ENCODE results near the gene IGSF8.
A peak's percentile ranks its signal among the peaks of the same experiment; 100 is the strongest.

The IGSF8 gene

DNA sequence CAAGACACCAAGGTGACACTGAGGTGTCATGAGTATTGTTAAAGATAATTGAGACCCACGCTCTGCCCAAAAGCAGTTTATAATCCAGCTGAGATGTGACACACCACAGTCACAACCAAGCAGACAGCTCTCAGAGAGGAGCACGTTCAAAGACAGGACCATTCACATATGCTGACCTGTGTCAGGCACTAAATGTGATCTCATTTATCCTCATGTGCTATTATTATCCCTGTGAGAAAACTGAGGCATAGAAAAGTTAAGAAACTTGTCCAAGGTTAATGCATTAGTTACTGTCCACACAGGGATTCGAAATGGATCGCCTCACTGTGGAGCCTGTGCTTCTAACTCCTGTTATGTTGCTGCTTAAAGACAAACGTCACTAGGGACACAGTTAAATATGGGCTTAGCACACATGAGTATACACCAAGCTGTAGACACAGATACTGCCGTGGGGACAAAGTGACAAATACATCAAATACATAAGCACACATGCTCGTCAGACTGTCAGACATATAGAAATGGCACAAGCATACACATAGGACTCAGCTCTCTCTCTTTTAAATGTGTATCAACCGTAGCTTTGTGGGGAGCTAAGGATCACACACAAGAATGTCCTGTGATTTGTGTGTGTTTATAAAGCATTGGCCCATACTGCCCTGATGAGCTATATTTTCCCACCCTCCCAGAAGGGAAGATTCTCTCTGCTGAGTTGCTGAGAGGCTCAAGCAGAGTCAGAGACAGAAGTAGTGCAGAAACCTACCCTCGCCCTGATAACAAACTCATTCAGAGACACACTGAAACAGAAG, 3.5 kb upstream of the IGSF8 start:
- no peak for DNase-seq

DNA sequence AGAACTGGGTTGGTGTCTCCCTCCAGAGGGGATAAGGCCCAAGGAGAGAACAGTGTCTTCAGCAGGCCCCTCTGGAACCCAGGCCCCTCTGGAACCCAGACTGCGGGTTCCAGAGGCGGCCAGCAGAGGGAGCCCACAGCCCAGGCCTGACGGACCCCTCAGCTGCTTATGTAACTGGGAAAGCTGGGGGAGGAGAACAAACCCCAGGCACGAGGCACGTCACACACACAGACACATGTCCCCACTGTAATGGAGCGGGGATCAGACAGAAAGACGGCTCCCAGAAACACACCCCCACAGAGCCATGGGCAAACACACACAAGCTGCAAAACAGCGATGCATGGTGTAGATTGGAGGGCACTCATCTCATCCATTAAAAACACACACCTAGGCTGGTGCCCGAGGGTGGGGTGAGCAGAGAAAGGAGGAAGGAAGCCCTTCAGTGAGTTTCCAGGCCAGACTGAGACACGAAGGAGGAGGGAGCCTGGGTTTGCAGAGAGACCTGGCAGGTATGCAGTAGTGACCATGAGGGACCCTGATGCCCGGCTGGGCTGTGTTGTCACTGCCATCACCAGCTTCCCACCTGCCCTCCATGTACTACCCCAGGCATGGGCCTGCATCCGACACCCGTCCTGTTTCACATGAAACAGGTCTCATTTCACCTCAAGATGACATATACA, 2.8 kb upstream of the IGSF8 start:
- peak; percentile 85 for DNase-seq

DNA sequence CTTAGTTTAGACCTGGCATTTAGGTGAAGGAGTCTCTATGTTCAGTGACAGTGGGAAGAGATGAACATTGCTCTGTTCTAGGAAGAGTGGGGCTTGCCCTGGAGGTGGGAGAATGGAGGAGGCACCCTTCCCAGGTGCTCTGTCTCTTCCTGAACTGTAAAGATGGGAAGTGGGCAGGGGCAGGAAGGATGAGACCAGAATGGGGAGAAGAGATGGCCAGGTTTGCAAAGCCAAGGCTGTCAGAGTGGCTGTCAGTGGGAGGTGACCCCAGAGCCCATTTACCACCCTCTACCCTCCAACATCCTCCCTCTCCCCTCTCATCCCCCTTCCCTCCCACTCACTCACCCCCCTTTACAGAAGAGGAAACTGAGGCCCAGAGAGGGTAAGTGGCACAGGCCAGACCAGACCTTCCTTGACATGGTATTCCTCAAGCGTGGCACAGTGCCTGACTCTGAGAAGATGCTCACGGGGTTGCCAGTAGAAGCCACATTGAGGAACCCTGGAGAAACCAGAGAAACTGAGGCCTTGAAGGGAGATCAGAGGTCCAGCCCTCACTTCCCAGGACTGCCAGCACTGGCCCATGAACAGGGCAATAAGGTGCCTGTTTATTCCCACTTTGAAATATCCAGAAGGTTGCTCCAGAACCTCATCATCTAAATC, 1.4 kb upstream of the IGSF8 start:
- DNase-seq: no peak

DNA sequence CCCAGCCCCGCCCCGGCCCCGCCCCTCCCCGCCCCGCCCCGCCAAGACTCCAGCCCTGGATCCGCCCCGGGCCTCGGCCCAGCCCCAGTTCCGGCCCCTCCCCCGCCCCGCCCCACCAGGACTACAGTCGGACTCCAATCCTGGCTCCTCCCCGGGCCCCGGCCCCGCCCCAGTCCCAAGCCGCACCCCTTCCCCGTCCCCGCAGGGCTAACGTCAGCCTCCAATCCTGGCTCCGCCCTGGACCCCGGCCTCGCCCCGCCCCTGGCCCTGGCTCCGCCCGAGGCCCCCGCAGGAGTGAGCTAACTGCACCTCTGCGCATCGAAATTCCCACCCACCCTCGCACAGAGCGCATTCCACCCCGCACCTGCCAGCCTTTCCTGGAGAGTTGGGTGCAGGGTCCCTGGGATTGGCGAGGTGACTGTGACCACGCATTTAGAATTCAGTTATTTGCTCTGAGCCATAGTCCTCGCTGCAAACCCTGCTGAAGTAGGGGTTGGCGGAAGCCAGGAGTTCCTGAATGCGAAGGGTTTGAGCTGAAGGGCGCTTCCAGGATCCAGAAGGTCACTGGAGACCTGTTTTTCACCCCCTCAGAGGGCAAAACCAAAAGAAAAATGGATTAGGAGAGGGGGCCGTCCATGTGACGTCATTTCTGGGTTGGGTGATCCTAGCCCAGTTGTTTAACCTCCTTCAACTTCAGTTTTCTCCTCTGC, 588 bp upstream of the IGSF8 start:
- peak; percentile 98 for DNase-seq

DNA sequence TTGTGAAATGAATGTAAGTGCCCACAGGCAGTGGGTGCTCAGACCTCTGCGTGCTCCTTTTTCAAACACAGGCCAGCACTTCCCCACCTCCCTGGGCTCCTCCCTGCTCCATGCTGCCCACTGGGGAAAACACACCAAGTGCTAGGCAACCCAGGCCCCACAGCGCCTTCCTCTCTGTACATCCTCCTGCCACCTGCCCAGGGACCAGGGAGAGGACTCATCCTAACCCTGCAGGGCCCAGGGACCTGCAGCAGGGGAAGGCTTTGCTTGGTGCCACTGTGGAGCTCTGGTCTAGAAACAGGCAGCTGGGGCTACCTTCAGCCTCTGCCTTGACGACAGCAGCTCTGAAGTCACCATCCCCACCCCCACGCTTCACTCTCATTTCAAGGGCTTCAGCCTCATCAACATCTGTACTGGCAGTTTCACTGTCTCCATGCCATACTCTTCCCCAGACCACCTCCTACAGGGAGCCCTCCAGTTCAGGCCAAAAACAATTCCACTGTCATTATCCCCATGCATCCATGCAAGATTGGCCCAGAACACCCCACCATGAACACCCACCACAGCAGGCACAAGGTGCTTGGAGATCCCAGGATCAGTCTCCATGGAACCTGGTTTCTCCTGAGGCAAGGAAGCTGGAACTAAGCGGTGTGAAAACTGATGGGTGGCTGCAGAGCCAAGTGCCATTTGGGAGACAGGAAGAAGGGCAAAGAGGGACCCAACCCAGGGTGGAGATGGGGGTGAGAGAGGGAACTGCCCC, 1.1 kb downstream of the IGSF8 start:
- no peak for DNase-seq

DNA sequence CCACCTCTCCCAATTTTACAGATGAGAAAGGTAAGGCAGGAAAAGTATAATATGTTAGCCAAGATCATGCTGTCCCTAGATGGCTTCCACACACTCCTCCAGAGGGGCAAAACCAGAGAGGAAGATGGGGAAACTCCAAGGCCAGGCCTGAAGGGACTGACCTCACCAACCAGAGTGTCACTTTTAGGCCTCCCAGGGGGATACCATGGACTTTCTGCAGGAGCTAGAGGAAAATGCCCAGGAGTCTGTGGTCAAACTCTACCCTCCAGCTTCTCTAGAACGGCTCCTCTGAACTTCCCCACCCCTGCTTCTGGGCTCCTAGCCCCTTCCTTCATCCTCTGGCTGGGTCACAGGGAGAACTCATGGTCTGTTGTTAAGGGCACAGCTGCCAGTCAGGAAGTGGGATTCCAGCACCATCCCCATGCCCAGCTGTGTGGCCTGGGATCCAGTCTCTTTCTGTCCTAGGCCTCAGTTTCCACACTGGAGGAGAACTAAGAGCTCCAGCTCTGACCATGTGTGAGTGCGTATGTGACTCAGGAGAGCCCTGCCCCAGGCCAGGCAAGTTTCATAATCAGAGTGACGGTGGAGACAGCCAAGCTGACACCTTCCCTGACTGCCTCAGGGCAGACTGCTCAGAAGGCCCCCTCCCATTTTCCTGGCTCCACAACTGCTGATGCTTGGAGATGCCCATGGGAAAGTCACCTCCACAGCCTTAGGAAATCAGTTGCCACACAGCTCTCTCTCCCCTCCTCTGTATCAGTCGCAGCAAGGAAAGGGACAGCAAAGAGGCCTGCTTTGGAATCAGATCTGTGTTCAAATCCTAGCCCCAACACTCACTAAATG, 1.9 kb downstream of the IGSF8 start:
- no peak for DNase-seq

DNA sequence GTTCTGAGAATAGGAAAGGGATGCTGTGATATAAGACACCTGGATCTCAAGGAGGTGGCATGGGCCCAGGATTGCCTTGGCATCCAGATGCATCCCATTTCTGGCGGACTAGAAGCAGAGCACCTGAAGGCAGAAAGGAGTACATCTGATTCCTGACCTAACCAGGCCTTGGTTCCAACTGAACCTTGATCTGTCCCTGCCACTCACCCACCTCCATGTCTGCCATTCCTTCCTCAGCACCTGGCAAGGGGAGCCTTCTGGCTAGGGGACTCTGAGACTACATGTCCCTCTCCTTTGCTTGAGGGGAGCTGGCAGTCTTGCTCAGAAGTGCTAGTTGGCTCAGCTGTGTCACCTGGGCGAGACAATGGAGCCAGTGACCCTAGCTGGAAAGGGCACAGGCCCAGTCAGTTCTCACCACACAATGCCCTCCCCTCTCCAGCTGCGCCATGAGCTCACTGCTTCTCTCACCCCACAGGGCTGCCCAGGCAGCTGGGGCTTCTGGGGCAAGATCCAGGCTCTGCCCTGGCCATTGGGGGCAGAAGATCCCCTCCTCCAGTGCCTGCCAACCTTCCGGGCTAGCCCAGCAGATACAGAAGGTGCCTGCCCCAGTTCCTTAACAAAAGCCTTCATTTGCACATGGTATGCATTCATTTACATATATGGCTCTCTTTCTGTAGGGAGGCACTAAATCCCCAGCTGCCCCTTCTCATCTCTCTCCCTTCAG, 2.9 kb downstream of the IGSF8 start:
- DNase-seq: no peak

DNA sequence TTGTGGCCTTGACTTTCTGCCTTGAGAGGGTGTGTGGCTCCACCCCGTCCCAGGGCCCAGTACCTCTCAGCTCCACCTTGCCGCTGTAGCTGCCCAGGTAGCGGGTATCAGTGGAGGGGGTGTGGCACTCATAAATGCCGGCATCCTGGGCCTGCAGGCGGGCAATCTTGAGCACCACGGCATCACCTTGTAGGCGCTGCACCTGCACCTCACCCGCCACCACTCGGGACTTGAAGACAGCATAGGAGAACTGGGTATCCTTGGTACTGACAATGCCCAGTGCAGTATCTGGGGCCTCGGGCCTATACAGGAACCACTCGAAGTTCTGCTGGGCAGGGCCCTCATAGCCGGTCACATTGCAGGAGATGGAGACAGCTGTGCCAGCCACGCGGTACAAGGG, 3.6 kb downstream of the IGSF8 start:
- no peak for DNase-seq

DNA sequence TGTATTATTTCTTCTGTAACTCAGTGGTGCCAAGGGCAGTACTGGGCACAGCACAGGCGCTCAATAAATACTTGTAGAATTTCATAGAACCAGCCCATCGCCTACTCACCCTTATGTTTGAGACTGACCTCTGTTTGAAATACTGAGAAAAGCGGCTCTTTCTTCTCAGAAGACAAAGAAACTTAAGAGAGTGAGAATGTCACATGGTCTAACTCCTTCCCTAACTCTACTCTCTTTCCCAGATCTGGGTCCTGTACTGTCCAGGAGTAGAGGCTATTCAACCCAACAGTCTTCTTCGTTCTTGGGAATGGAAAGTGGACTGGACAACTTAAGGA, 4.2 kb downstream of the IGSF8 start:
- no peak for DNase-seq

DNA sequence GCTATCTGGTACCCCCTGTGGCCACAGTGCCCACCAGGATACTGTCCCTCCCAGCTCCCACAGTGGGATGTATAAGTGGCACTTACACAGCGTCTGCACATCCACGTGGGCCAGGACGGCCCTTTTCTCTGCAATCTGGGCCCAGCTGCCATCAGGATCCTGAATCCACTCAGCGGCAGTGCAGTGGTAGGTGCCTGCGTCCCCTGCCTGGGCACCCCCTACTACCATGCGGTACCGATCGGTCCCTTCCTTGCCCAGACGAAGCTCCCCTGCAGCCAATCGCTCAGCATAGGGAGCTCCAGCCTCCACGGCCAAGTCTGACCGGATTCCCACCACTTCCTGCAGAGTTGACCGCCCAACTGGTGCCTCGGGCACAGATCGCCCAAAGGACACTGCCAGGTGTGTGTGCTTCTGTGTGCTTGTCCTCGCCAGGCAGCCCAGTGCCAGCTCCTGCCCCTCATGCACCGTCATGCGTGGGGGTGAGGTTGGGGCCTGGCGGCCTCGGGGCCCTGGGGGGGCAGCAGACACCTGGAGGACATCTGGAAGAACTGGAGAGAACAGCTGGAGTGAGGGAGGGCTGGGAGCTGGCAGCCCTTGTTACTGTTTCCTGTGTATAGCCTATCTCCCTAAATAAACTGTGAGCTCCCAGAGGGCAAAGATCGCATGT, 4.7 kb downstream of the IGSF8 start:
- no peak for DNase-seq

DNA sequence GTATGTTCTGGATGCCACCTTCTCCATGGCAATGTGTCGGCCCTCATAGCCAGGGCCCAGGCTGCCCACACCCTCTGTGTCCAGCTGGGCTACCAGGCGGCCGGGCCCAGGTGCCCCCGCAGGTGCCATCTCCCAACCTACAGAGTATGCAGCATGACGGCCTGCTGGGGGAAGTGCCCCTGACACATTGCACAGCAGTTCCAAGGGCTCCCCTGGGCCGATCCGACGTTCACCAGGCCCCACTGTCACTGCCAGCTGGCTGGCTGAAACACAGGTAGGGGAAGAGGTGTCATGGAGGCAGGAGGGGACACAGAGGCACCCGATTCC, 5.4 kb downstream of the IGSF8 start:
- no peak for DNase-seq

DNA sequence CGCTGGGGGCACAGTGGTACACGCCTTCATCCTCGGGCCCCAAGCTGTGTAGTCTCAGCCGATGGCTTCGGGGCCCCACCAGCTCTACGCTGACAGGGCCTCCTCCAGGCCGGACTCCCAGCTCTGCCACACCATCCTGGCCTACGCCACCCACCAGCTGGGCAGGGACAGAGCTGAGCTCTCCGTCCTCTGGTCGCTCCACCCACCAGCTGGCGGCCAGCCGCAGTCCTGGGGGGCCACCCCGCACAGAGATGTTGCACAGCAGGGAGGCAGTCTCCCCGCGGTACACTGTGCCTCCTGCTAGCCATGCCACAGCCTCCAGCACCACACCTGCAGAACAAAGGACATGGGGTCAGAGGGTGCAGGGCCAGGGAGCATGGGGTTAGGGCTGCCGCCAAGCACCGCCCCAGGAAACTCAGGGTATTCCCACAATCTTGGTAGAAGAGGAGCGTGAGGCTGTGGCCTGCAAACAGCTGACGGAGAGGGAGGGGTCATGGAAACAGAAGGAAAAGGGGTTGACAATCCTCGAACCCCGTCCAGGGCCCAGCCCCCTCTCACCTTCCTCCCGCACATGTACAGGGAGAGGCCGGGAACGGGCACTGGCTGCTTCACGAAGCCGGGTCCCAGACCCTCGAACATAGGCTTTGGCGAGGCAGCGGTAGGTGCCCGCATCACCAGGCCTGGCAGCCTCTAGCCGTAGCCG, 5.9 kb downstream of the IGSF8 start:
- no peak for DNase-seq

DNA sequence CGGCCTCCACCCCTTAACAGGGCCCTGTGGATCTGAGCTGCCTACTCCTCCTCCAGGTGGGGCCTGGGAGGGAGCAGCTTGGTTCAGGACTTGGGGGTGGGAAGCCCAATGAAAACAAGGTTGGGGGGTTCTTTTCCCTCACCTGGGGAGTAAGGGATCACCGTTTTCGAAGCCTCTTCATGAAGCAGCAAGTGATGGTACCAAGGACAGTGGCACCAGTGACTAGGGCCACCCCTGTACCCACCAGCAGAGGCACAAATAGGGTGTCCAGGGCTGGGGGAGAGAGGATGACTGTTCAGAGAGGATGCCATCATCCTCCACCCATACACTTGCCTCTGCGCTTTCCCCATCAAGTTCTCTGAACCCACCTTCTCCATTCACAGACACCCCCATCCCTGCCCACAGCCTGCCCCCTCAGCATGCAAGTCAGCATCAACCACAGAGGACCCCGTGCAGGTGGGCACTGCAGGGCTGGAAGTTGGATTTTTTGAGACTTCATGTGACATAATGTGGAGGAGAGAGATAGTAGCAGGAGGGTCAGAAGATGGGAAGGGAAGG, 6.7 kb downstream of the IGSF8 start:
- no peak for DNase-seq

DNA sequence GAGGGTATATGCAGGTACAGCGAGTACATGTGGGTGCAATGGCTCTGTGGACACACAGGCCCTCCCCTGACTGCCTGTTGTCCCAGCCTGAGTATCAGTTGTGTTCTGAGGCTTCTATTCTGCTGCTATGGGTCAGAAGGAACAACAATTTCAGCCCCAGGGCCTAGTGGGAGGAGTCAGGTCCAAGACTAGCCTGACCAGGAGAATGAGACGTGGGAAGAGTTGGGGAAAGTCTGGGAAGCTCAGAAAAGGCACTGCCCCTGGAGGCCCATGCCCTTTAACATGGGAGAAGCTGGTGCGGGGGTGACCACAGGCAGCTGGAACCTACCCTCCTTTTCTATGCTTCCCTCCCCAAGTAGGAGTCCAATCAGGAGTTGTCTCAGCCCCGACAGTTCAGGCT, 7.7 kb downstream of the IGSF8 start:
- DNase-seq: no peak

DNA sequence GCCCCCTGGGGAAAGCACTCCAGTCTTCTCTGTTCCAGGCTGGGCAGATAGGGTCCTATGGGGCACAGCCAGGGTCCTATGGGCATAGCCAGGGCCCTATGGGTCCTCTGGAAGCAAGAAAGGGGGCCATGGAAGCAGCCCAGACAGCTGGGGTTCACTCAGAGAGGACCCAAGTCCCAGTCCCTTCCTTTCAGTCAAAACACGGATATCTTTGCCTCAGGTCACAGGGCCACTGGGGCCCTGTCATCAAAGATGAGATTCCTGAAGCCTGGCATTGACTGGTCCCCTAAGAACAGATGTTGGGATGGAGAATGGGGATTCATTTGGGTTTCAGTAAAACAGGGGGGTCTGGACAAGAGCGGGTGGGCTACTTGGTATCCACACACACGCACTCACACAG, 8.5 kb downstream of the IGSF8 start:
- no peak for DNase-seq

DNA sequence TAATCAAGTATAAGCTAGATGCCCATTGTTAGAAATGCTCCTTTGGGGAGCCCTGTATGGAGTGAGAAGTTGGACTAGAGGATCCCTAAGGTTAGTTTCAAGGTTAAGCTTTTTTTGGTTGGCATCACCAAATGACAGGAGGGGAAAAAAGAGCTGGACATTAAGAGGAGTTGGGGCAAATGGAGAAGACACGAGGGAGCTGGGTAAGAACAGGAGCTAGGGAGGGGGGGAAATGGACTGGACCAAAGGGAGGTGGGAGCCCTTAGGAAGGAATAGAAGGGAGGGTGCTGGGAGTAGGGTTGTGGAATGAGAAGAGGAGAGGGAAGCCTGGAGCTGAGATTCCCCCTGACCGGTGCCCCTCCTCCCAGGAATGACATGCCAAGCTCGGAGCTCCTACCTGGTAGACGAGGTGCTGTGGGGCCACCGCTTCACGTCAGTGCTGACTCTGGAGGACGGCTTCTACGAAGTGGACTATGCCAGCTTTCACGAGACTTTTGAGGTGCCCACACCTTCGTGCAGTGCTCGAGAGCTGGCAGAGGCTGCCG, 11.2 kb downstream of the IGSF8 start:
- DNase-seq: no peak

DNA sequence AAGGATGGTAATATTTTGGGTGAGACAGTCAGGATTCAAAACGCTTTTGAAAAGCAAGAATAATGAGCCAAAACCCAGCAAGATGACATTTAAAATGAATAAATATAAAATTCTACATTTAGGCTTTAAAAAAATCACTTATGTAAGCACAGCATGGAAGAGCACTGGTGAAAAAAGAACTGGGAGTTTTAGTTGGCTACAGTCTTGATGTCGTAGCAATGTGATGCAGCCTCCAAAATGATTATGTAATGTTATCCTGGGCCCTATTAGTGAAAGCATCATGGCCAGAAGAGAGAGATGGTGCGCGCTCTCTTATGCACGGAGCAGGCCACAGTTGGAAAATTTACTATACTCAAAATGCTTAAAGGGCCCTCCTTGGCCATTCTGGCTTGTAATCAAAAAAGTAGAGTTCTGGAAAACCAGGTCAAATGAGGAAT, 11.9 kb downstream of the IGSF8 start:
- DNase-seq: no peak

DNA sequence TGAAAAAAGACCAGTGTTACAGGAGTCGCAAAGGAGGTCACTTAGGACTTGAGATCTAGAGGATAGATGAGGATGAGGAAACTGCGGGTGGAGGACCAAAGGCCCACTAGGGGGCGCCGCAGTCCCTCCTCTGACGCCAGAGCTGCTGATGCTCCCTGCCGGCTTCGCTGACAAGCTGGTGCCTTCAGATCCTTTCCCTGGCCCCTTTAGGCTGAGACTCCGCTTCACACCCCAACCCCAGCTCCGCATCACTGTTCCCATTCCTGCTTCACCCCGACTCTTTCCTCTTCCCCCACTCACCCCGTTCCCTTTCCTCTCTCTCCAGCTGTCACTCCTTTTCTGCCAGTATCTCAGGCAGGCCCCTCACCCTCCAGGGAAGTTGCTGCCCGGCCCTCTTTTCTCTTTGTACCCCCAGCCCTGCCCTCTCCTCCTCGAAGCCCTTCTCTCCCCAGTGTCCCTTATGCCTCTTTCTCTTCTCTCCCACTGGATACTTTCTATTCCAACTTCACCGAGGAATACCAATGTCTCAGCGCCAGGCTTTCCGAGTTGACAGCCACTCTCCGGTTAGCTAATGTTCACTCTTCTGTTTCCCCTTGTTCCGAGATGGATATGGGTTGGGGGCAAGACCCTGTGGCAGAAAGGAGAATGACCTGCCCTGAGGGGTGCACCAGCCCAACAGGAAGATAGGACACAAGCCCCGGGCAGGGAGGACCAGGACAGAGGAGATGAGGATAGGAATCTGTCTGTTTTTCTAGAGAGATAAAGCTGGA, 12.5 kb downstream of the IGSF8 start:
- DNase-seq: peak; percentile 78
